Measurements from ENCODE around the gene MGST1.

GRCh38 chr12:16384732-16385131 is 37.3 kb downstream of the MGST1 start:
- TF ChIP-seq, protein P1, sequence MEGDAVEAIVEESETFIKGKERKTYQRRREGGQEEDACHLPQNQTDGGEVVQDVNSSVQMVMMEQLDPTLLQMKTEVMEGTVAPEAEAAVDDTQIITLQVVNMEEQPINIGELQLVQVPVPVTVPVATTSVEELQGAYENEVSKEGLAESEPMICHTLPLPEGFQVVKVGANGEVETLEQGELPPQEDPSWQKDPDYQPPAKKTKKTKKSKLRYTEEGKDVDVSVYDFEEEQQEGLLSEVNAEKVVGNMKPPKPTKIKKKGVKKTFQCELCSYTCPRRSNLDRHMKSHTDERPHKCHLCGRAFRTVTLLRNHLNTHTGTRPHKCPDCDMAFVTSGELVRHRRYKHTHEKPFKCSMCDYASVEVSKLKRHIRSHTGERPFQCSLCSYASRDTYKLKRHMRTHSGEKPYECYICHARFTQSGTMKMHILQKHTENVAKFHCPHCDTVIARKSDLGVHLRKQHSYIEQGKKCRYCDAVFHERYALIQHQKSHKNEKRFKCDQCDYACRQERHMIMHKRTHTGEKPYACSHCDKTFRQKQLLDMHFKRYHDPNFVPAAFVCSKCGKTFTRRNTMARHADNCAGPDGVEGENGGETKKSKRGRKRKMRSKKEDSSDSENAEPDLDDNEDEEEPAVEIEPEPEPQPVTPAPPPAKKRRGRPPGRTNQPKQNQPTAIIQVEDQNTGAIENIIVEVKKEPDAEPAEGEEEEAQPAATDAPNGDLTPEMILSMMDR (IDR thresholded peaks at IDR 0.05): no peak
- no peak for TF ChIP-seq HMGXB4 (CRISPR knock-in tag; IDR thresholded peaks at IDR 0.05; ENCODE audit: borderline replicate concordance)
- TF ChIP-seq HEYL (CRISPR knock-in tag; IDR thresholded peaks at IDR 0.05): no peak
- no peak for TF ChIP-seq NPAS2 (CRISPR knock-in tag; IDR thresholded peaks at IDR 0.05; ENCODE audit: borderline replicate concordance)
- no peak for TF ChIP-seq USF2 (IDR thresholded peaks at IDR 0.05)
- no peak for TF ChIP-seq RFX5 (IDR thresholded peaks at IDR 0.05)
- TF ChIP-seq MAX (IDR thresholded peaks at IDR 0.05): no peak

All from A549 (cell line).